Muscle of arm (tissue), 12 donors: Measurements from ENCODE around the gene HNF1B. TPM values are rescaled to one million over a fixed set of nuclear protein-coding genes. Genes with fewer than 3 reads are reported as not detected.
"Not testable (repeated sequence)": the region's sequence is repeated elsewhere in the genome, so short reads cannot be mapped to it uniquely, and the experiment has no call there.

Source experiments
- DNase-seq: peaks from one replicate; pipeline ENCODE4 v3.0.0-alpha.2; 2013
- polyA plus RNA-seq, 12 donors: library from polyadenylated mRNA; unstranded; fragments of 120-200 nt; gene quantifications; one replicate each; pipeline ENCODE4 v1.2.1, GENCODE V29; 2013; ENCODE audit not compliant: insufficient read length in 12 of 12

Gene HNF1B
- polyA plus RNA-seq, 12 donors: 0.08 to 7.1 (median 0.16) TPM; not detected in 4

- DNase-seq: no peak
Observed at GRCh38 chr17:37702598-37702997, 42.3 kb downstream of the HNF1B start.

- no peak for DNase-seq
Observed at GRCh38 chr17:37701496-37701898, 43.4 kb downstream of the HNF1B start.

GRCh38 chr17:37700881-37701280, 44.0 kb downstream of the HNF1B start:
- no peak for DNase-seq

- no peak for DNase-seq
Observed at GRCh38 chr17:37699285-37699973, 45.4 kb downstream of the HNF1B start.

GRCh38 chr17:37698911-37699255, 46.0 kb downstream of the HNF1B start:
- no peak for DNase-seq

DNA sequence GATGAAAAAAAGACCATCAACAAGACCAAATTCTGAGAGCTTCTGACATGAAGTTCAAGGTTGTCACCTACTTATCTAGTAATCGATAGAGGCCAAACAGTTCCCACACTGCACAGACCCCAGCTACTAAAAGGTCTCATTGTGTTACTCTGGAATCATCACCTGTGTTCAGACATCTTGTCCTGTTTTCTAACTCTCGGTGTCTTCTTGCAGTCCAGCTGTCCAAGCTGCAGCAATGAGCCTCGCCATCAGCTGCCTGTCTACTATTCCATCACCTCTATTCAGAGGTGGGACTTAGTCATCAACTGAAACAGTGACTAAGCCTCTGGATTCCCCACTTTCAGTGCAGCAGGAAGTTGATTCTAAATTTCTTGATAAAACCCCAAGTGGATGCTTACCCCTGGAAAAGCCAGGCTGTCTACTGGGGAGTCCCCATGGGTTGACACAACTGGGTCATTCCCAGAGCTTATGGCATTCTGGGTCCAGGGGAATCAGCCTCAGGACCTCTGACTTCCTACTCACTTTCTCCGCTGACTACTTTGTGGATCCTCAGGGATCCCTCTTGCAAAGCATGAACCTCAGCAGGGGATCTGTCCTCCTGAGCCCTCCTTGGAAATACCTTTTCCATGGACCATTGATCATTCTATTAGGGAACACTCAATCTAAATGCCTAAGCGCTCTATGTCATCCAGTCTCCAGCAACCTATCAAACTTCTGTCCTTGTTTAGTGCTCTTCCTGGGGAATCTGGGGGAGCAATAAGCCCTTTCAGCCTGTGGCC, 46.5 kb downstream of the HNF1B start:
- DNase-seq: no peak

GRCh38 chr17:37697381-37697780, 47.5 kb downstream of the HNF1B start:
- DNase-seq: no peak

DNA sequence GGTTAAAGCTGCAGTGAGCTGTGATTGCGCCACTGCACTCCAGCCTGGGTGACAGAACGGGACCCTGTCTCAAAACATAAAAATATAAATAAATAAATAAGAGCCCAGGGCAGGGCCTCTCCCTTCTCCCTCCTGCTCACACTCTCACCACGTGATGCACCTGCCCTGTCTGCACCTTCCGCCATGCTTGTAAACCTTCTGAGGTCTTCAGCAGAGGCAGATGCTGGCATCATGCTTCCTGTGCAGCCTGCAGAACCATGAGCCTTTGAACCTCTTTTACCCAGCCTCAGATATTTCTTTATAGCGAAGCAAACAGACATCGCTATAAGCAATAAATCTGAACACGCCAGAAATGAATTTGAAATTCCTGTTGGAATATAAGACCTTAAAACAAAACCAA, 48.5 kb downstream of the HNF1B start:
- DNase-seq: no peak

DNA sequence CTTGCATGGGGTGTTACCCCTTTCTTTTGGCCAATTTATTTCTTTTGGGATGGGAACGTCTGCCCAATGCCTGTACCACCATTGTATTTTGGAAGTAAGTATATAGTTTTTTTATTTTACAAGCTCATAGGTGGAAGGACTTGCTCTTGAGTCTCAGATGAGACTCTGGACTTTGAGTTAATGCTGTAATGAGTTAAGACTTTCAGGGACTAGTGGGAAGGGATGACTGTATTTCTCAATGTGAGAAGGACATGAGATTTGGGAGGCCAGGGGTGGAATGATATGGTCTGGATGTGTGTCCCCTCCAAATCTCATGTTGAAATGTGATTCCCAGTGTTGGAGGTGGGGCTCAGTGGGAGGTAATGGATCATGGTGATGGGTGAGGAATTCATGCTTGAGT, 49.1 kb downstream of the HNF1B start:
- DNase-seq: no peak

DNA sequence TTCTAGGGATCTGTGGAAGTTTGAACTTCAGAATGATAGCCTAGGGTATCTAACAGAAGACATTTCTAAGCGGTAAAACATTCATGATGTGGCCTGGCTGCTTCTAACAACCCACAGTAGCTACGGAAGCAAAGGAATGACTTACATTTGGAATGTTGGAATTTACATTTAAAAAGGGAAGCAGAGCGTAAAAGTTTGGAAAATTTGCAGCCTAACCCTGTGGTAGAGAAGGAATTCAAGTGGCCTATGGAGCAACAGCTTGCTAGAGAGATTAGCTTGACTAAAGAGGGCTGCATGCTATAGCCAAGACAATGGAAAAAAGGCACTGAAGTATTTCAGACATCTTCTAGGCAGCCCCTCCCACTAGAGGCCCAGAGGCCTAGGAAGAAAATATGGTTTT, 50.1 kb downstream of the HNF1B start:
- DNase-seq: no peak

GRCh38 chr17:37693328-37693727, 51.5 kb downstream of the HNF1B start:
- no peak for DNase-seq

GRCh38 chr17:37691807-37692206, 53.1 kb downstream of the HNF1B start:
- DNase-seq: no peak

- no peak for DNase-seq
Observed at GRCh38 chr17:37689317-37689716, 55.5 kb downstream of the HNF1B start.

DNA sequence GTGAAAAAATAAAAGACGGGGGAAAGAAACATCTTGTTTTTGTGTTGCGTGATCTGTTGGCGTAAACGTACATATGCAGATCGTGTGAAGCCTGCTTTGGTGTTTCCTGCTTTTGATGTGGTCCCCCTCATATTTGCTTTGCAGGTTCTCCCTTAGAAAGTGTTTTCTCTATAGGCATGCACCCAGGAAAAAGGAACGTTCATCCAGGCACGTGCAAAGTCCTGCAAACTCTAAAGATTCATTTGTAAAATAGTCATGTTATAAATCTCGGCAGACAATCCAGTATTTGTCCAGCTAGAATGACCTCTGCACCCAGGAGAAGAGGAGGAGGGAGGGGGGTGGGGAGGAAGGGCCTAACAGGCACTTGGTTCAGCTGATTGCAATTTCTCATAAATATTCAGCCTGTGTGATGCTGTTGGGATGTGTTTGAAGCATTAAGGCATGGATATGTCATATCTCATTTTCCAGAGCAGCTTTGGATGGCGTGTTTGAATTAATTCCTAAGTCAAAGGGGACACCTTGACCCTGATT, 61.3 kb downstream of the HNF1B start:
- no peak for DNase-seq

- DNase-seq: no peak
Observed at GRCh38 chr17:37682007-37682406, 62.9 kb downstream of the HNF1B start.

DNA sequence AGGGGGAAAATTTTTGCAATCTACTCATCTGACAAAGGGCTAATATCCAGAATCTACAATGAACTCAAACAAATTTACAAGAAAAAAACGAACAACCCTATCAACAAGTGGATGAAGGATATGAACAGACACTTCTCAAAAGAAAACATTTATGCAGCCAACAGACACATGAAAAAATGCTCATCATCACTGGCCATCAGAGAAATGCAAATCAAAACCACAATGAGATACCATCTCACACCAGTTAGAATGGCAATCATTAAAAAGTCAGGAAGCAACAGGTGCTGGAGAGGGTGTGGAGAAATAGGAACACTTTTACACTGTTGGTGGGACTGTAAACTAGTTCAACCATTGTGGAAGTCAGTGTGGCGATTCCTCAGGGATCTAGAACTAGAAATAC, 64.9 kb downstream of the HNF1B start:
- DNase-seq: not testable (repeated sequence)

DNA sequence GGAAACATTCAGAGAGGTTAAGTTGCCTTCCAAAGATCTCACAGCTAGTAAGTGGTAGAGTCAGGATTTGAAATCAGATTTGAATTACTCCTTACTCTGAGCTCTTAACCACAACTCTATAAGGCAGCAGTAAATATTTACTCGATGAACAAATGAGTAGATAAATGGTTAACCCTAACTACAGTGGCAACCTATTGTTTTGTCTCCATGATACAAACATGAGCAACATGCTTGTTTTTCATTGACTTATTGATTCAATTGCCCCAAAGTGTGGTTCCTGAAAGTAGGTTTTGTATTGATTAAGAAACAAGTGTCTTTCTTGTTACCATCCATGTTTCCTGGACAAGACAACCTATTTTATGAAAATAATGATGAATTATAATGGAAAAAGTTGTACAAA, 66.8 kb downstream of the HNF1B start:
- DNase-seq: no peak

DNA sequence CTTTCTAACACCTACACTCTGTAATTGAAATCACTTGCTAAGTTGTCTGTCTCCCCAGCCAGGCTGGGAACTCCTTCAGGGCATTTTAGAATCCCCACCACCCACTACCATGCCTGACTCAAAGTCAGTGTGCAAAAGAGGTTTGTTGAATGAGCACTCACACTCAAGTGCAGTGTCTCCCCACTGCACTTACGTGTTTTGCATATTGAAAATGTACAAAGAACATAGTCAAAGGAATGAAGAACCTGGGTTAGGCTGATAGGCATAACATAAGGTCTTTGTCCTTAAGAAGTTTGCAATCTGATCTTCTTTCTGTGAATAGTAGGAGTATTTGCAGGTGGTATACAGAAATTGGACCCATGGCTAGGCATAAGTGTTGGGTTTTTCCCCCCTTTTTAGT, 67.8 kb downstream of the HNF1B start:
- DNase-seq: no peak

DNA sequence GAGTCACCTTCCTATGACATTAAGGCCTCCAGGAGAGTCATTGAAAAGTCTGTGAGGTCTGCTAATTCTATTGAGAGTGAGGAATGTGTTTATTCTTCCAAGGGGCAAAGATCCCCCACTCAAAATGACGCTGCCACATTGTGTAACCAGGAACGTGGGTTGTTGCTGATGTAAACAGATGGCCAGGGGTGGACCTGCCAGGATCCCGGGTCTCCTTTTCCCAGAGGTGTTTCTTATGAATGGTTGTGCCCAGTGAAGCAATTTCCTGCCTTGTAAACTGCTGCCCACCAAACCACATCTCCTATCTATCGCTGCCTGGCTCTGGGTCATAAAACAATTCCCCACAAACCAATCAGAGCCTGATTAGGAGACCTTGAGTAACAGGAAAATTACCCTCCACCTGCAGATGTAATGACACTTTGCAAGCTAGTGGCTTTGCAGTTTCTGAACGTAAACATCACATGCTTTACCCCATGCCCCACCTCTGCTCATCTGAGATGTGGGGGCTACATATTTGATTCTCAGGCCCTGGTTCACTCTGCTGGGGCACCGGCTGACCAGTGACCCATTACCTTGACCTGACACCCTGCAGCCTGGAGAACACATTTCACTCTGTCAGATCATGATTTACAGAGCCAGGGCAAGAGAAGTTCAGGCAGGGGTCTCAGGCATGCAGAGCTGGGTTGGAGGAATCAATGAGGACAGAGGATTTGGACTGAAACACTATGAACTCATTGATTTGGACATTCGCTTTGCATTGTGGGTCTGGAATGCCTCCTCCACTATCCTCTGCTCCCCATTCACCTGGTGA, 68.5 kb downstream of the HNF1B start:
- no peak for DNase-seq

DNA sequence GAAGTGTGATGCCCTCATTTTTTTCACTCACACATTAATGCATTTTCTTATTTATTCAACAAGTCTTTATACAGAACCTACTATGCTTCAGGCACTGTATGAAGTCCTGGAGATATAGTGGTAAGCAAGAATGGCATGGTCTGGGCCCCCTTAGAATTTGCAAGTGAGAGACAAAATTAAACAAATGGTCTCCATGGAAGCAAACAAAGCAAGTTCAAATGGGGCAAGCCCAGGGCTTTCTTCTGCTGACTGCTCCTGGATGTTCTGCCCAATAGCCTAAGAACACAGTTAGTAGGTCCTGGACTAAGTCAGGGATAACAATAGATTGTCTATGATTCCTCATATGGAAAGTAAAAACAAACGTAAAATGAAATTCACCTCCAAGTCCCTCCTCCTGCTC, 70.3 kb downstream of the HNF1B start:
- DNase-seq: no peak

- no peak for DNase-seq
Observed at GRCh38 chr17:37673386-37673785, 71.5 kb downstream of the HNF1B start.

- DNase-seq: no peak
Observed at GRCh38 chr17:37672548-37673078, 72.2 kb downstream of the HNF1B start.
